GM04503 (cell line): Measurements from ENCODE around the gene BRPF1.

ENCODE experiments used
- DNase-seq: peaks from one replicate; pipeline ENCODE4 v3.0.0-alpha.2; 2012; ENCODE audit warnings: low read depth

The BRPF1 gene

DNA sequence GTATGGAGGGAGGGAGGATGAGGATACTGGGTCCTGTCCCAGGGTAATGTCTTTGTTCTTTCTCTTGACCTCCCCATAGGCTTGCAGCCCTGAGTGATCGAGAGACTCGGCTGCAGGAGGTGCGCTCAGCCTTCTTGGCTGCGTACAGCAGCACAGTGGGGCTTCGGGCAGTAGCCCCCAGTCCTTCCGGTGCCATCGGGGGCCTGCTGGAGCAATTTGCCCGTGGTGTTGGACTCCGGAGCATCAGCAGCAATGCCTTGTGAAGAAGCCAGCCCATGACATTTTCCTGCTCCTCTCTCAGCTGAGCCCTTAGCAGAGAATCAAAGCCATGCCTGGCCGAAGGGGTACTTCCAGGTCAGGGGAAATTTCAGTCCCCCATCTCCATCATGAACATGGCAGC is 29.8 kb upstream of the BRPF1 start:
- DNase-seq, result no peak

DNA sequence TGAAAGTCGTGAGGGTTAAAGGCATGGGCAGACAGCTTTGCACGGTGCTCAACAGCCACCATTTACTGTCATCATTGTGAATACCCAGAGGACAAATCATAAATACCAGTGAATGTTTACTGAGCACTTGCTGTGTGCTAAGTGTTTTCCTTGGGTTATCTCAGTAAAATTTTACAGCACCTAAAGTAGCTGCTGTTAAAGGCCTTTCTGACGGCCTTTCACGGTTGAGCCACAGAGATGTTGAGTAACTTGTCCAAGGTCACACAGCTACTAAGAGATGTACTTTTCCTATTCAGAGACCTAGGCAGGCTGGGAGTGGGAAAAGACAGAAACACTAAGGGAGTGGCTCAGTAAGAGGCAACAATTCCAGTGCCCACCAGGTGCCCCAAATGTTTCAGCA is 28.3 kb upstream of the BRPF1 start:
- no peak for DNase-seq

DNA sequence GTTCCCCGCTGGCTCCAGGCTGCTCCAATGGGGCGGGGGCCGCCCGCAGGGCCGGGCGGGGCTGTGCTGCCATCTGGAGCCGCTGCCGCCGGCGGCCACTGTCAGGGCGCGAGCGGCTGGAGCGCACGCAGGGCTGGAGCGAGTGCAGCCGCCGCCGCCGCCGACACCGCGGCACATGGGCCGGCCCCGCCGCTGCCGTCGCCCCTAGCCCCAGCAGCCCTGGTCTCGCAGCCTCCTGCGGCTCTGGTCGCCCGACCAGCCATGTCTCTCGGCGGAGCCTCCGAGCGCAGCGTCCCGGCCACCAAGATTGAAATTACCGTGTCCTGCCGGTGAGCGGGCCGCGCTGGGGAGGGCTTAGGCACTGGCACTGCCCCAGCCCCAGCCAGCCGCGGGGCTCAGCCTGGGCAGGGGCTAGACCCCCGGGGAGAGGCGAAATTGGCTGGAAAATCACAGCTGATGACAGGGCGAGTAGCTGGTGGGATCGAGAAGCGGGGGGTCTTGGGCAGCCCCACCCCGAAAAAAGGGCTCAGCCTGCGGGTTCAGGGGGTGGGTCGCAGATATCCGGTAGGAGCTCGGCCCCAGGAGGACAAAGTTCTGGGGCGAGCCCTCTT is 27.7 kb upstream of the BRPF1 start, which contains the start of gene CPNE9:
TSS of gene CPNE9 (plus strand) at position 98 of the 611 bp plus-strand sequence. CDS start at position 262, 164 bp downstream.
- no peak for DNase-seq

DNA sequence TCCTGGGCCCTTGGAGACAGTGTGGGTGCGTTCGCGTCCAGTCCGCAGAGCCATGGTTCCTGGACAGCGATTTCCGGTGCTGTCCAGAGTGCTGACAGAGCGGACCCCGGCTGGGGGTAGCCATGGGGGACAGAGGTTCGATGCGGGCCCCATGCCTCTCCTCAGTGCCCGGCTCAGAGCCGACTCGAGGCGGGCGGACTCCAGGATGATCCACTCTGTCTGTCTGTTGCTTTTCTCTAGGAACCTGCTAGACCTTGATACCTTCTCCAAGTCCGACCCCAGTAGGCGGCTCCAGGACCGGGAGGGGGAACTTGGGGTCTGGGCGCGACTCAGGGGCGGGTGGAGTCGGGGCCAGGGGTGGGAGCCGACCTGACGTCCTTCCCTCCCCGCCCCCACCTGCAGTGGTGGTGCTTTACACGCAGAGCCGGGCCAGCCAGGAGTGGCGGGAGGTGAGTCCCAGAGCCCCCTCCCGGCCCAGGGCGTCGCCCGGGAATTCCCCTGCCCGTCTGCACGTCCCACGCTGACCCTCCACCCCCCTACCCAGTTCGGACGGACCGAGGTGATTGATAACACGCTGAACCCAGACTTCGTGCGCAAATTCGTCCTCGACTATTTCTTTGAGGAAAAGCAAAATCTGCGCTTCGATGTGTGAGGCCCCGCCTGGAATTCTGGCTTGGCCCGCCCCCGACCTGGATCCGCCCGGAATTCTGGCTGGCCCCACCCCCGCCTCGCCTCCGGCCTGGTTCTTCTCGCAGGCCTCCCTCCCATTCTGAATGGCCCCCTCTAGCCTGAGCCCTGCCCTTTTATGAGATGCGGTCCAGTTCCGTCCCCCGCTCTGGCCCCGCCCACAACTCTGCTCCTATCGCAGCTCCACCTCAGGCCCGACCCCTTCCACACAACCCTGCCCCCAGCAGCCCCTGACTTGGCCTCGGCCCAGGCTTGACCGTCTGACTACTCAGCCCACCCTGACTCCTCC is 26.9 kb upstream of the BRPF1 start:
- DNase-seq, result no peak

DNA sequence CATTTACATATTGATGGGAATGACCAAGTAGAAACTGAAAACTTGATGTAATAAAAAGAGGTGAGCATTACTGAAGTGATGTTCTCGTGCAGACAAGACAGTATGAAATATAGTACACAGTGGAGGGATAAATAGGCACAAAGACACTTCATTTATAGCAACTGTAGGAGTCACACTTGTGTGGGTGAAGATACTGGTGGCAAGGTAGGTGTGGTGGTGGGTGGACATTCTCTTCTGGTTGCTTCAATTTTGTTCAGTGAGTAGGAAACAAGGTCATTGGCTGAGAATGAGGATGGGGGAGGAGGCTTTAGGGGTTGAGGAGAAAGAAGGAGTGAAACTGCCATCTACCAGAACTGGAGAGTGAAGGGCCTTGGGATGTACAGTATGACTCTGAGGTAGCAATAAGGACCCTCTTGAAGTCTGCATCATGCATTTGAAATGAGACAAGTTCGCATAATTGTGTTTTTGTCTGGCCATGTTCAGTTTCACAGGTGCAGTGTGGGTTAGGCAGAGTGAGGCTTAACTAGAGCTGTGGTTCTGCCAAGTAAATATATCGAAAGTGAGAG is 21.3 kb upstream of the BRPF1 start:
- no peak for DNase-seq

DNA sequence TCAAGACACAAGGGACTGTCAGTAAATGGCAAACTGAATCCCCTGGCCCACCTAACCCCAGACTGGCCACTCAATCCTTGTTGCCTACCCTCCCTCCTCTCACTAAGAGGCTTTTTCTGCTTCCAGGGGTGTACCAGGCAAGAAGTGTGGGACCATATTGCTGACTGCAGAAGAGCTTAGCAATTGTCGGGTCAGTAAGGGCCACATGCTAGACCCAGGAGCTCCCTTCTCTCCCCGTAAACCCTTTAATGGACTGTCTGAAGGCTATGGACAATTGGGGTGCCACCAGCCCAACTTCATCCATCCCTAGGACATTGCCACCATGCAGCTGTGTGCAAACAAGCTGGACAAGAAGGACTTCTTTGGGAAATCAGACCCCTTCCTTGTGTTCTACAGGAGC is 19.1 kb upstream of the BRPF1 start:
- no peak for DNase-seq

DNA sequence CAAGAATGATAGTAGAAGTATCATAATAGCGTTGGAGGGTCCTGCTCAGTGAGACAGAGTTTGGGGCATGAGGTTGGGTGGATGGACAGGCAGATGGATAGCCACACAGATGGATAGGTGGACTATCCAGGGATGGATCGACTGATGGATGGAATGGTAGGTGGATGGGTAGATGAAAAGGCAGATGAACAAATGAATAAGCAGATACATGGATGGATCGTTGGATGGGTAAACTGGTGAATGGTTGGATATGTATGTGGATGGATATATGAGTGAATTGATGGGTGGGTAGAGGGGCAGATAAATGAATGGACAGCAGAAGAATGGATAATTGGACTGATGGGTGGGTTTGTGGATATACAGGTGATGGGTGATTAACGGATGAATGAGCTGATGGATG is 18.4 kb upstream of the BRPF1 start:
- DNase-seq, result no peak

DNA sequence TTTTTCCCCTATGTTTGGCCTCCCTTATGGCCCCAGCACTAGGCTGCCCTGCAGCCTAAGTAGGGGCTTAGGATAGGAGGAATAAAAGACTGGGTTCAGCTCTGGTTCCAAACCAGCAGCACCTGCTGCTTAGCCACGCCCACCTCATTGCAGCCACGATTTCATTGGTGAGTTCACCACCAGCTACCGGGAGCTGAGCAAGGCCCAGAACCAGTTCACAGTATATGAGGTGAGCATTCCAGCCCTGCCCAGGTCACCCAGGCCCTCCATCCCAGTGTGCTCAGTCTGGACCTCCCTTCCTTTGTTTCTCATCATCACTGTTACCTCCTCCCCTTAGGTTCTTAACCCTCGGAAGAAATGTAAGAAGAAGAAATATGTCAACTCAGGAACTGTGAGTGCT is 16.4 kb upstream of the BRPF1 start:
- DNase-seq, result no peak

DNA sequence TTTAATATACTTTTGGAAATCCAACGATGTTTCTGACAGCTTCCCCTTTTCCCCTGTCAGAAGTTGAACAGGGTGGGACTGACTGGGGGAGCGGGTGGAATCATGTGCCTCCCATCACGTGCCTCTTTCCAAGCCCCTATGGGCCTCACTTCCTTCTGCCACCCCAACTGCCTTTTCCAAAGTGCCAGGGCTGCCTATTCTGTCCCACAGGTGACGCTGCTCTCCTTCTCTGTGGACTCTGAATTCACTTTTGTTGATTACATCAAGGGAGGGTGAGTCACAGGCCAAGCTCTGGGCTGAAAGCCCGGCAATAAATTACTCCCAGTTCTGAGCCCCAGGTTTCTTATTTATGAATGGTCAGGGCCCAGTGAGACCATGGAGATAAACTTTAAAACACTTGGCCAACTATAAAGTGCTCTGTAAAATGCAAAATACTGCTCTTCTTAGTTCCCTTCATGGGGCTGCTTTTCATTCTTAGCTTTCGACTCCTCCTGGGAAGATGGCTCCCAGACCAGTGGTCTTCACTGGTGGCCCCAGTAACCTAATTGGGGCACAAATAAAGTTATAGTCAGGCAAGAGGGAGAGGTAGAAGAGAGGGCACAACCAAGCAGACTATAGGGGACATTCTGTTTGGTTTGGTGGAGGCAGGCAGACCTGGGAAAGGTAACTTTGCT is 15.6 kb upstream of the BRPF1 start:
- DNase-seq, result peak; percentile 63

DNA sequence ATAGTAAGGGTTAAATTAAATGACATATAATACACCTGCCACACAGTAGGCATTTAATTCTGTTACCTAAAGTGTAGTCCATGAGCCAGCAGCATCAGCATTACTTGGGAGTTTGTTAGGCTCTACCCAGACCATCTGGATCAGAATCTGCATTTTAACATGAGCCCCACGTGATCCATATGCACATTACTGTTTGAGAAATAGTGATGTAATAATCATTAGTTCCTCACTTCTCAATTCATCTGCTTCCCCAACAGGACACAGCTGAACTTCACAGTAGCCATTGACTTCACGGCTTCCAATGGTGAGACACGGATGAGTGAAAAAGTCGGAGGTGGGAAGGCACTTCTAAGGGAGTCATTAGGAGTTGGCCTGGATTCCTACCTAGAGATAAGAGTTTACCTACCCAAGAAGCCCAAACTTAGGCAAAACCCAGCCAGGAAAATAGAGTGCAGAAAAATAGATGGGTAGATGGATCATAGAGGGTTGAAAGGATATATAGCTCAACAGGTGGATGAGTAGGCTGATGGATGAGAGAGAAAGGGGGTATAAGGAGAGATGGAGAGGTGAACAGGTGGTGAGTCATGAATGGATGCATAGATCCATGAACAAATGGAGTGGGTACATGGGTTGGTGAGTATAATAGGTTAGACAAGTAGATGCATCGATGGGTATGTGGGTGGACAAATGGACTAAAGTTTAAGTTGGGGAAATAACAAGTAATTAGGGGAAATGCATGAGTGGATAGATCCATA is 14.6 kb upstream of the BRPF1 start:
- DNase-seq, result no peak

DNA sequence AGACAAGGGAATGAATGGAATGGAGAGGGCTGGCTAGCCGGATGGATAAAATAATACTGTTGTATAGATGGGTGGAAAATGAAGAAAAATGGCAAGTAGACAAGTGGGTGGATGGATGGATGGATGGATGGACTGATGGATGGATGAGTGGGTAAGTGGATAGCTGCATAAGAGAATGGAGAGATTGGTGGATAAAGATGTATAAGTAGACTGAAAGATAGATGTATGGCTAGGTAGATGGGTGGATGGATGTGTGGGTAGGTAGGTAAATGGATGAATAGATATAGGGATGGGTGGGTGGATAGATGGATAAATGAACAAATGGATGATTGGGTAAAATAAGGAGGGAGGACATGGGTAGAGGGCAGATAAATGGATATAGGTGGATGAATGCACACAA is 14.0 kb upstream of the BRPF1 start:
- no peak for DNase-seq

DNA sequence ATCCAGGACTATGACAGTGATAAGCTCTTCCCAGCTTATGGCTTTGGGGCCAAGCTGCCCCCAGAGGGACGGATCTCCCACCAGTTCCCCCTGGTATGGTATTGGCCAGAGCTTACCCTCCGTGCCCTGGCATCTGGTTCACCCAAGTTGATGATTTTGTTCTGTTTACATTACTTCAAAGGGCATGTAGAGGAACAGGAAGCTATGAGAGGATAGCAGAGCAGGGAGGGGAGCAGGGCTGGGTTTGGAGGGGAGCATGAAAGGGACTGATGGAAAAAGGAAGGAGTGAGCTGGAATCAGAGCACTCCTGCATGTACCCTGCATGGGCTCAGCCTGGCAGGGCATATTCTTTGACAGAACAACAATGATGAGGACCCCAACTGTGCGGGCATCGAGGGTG is 13.4 kb upstream of the BRPF1 start:
- no peak for DNase-seq

DNA sequence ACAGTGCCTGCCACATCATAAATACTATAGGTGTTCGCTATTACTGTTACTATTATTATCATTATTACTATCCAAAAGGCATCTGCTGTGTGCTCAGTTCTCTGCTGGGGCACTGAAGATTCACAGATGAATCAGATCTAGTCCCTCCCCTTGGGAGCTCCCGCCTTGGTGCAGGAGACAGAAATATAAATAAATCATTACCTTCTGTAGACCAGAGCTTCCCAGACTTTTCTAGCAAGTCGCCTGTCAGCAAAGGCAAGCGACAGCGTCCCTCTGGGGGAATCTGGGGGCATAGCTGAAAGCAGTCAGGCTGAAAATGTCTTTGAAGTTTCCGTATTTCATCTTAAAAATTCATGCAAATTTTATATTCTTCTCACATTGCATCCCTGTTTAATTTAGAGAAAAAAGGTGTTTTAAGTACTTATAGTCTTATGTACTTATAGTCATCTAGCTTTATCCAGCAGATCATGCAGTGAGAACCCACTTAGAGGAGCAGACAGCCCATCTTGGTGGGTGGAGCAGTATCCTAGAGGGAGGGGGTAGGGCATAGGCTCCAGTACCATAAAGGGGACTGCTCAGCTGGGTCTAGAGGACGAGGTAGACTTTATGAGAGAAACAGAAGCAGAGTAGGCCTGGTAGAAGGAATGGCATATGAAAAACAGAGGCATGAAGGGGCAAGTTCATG is 10.4 kb upstream of the BRPF1 start:
- no peak for DNase-seq

DNA sequence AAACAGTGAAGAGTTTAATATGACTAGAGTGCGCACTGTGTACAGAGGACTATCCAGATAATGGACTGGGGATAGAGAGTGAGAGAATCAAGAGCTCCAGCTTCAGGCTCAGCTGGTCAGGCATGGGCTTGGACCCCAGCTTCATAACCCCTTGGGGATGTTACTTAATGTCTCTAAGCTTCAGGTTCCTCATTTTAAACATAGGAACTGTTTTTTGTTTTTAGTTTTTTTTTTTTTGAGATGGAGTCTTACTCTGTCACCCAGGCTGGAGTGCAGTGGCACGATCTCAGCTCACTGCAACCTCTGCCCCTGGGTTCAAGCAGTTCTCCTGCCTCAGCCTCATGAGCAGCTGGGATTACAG is 9.9 kb upstream of the BRPF1 start:
- no peak for DNase-seq

DNA sequence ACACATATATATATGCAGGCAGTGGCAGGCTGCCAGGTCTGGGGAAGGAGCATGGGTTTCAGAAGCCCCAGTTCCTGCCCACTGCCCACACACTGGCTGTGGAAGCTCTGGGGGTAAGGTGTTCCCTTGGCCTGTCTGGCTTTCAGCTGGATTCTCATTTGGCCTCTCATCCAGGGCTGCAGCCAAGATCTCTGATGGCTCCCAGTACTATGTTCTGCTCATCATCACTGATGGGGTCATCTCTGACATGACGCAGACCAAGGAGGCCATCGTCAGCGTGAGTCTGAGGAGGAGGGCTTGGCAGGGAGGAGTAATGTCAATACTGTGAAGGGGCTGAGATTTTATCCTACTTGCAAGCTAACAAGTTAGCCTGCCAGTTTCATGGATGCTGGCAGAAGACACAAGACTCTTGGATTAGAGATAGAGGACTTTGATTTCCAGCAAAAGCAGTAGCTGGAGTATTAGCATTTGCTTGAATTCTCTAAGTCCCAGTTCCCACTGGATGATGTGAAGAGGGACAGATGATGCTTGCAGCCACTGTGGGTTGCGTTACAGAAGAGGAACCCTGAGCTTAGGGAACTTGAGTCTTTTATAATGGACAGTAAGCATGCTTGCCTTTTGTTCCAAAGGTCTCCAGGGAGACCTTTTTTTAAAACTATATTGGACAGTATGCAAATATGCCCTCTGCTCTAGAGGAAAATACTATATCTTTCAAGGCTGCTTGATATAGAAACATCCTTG is 5.6 kb upstream of the BRPF1 start:
- DNase-seq, result no peak

DNA sequence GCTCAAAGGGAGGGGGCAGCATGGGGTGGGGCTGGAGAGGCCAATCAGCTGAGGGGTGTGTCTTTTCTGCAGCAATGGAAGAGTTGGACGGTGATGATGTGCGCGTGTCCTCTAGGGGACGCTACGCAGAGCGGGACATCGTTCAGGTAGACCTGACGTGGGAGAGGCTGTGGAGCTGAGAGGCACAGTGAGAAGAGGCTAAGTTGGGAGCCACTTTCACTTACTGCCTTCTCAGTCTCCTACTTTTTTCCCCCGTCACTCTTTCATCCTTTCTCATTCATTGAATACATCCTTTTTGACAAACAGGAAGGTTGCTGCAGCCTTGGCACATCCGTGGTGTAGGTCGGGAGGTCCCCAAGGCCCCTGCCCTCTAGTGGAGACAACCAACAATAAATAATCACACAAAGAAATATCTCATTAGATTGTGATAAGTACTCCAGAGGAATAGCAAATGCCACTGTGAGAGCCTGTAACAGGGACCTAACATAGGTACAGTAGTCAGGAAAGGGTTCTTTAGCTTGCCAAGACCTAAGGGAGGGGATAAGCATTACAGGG is 4.4 kb upstream of the BRPF1 start:
- DNase-seq, result no peak

DNA sequence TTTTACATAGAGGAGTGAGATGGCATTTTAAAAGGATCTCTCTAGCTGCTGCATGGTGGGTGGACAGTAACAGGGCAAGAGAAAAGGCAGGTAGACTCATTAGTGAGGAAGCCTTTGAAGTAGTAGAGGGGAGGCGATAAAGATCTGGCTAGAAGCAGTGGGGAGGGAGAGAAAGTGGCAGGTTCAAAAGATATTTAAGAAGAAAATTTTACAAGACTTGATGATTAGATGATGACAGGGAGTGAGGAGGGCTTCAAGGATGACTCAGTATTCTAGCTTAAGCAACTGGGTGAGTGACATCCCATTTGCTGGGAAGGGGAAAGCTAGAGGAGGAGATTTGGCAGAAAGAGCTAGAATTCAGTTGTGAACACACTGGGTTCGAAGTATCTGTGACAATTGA is 3.8 kb upstream of the BRPF1 start:
- no peak for DNase-seq

DNA sequence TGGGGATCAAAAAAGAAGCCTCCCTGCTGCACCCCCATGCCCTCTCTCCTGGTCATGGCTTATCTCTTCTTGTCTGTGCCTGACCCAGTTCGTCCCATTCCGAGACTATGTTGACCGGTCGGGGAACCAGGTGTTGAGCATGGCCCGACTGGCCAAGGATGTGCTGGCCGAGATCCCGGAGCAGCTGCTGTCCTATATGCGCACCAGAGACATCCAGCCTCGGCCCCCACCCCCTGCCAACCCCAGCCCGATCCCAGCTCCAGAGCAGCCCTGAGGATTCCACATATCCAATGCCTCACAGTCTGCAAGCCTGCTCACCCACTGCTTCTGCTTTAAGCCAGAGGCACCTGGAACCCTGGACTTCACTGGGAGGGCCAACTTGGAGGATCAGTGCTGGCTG is 2.1 kb upstream of the BRPF1 start:
- no peak for DNase-seq

DNA sequence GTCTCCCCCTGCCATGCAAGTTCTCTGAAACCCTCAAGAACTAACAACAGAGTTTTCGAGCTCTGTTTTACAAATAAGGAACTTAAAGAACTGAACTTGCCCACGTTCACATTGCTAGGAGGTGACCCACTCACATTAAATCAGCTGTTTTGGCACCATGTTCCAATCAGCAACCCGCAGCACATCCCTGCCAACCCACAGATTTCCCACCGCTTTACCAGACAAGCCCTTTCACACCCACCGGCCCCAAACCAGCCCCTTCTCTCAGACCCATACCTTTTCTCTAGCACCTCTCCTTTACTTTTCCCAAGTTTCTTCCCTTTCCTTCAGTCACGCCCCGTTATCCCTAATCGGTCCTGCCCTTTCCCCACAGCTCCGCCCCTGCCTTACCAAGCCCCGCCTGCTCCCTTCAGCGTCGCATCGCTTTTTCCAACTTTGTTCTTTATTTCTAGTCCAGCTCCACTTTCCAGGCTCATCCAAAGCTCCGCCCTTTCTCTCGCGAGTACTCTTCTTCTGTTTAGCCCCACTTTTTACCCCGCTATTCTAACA is 804 bp upstream of the BRPF1 start:
- no peak for DNase-seq
